Caco-2 (cell line): ENCODE data around the gene GEMIN7. TPM values are rescaled to one million over a fixed set of nuclear protein-coding genes. Genes with fewer than 3 reads are reported as not detected.

Experiments used
- BruUV-seq: library from RNA; stranded (reverse); fragments of 400-500 nt; replicated peaks from 2 replicates; lab custom pipeline; 2021; lab: Mats Ljungman, UMichigan
- CTCF ChIA-PET: fragments of 300-600 bp; sonication (Branson Sonifier 250); formaldehyde crosslinking; loops from one replicate; lab custom pipeline; 2022; ENCODE audit warnings: antibody characterized with exemption; lab: Charles Lee
- POLR2A ChIA-PET: fragments of 300-600 bp; sonication (Branson Sonifier 250); formaldehyde crosslinking; loops from one replicate; lab custom pipeline; 2022; ENCODE audit warnings: antibody characterized with exemption; lab: Charles Lee
- DNase-seq, 2 experiments: peaks; one replicate each; pipeline versions ENCODE4 v3.0.0 to v3.0.0-alpha.2; 2020 to 2022
- H3K27me3 ChIP-seq: replicated peaks from 2 replicates; pipeline ENCODE4 v1.6.0; 2011; ENCODE audit warnings: low read length; ENCODE audit not compliant: control insufficient read depth, insufficient read depth
- H3K36me3 ChIP-seq: 2 replicates; pipeline ENCODE4 v1.5.1; 2011; ENCODE audit warnings: low read length; ENCODE audit not compliant: control insufficient read depth, insufficient read depth
- H3K4me1 ChIP-seq: fragments of 250-450 bp; sonication (Bioruptor Pico); 2 replicates; pipeline ENCODE4 v1.5.1; 2020; ENCODE audit warnings: mild to moderate bottlenecking
- H3K4me3 ChIP-seq: 2 replicates; pipeline ENCODE4 v1.5.1; 2011; ENCODE audit warnings: low read depth, mild to moderate bottlenecking, control low read depth, low read length
- H3K9me3 ChIP-seq: fragments of 250-450 bp; sonication (Bioruptor Pico); 2 replicates; pipeline ENCODE4 v1.5.1; 2020; ENCODE audit warnings: mild to moderate bottlenecking, moderate library complexity
- H3K27ac Mint-ChIP-seq: one replicate; pipeline ENCODE4 v1.8.0; 2022; ENCODE audit warnings: mixed read lengths; ENCODE audit not compliant: unreplicated experiment
- H3K27me3 Mint-ChIP-seq: one replicate; pipeline ENCODE4 v1.8.0; 2022; ENCODE audit warnings: mixed read lengths; ENCODE audit not compliant: insufficient read depth, unreplicated experiment
- H3K36me3 Mint-ChIP-seq: one replicate; pipeline ENCODE4 v1.8.0; 2022; ENCODE audit warnings: mild to moderate bottlenecking, mixed read lengths; ENCODE audit not compliant: insufficient read depth, unreplicated experiment
- H3K4me1 Mint-ChIP-seq: one replicate; pipeline ENCODE4 v1.8.0; 2022; ENCODE audit warnings: low read depth, mixed read lengths; ENCODE audit not compliant: unreplicated experiment
- H3K4me3 Mint-ChIP-seq: one replicate; pipeline ENCODE4 v1.8.0; 2022; ENCODE audit warnings: mild to moderate bottlenecking, moderate library complexity, mixed read lengths; ENCODE audit not compliant: unreplicated experiment
- H3K9me3 Mint-ChIP-seq: one replicate; pipeline ENCODE4 v1.8.0; 2022; ENCODE audit warnings: mixed read lengths; ENCODE audit not compliant: unreplicated experiment
- CTCF ChIP-seq, 2 experiments: fragments of 200-600 bp in 1 of 2; IDR thresholded peaks; 1 replicate in 1 of 2; 2 replicates in 1 of 2; pipeline versions ENCODE4 v1.5.1 to v1.8.0; 2011 to 2022; ENCODE audit warnings: antibody characterized with exemption in 1 of 2, control low read depth in 1 of 2, inconsistent platforms in 1 of 2, low read depth in 1 of 2, low read length in 1 of 2, mild to moderate bottlenecking in 1 of 2, moderate library complexity in 1 of 2; ENCODE audit not compliant: insufficient read depth in 1 of 2, severe bottlenecking in 1 of 2, unreplicated experiment in 1 of 2
- intact Hi-C: fragments of 100-400 bp; cut with micrococcal nuclease; formaldehyde crosslinking; loops from one replicate; pipeline ENCODE4 v1.10.0; 2022; ENCODE audit not compliant: unreplicated experiment
- total RNA-seq: library from RNA; stranded (reverse); gene quantifications from 2 replicates; pipeline ENCODE4 v1.2.3, GENCODE V29; 2022

The GEMIN7 gene
- total RNA-seq, 1 experiment from 2014 or later: 49.3 TPM

DNA sequence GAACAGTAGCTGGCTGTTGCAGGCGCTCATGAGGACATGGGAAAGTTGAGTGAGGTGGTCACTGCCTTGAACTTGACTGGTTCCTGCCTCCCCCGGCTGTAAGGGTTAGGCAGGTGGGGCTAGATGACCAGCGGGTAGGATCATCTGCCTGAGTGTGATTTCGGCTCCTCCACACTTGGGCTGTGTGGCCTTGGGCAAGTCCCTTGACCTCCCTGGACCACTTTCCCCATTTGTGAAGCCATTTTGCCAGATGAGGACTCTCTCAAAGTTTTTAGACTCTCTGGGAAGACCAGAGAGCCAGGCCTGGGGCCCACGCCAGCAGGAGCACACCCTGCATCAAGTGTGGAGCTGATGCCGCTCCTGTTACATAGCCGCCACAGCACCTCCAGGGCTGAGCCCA, 23.4 kb downstream of the GEMIN7 start:
- no peaks in the 10 kb centered on the region for H3K27me3 ChIP-seq
- no peak overlapping the region for H3K4me3 ChIP-seq

DNA sequence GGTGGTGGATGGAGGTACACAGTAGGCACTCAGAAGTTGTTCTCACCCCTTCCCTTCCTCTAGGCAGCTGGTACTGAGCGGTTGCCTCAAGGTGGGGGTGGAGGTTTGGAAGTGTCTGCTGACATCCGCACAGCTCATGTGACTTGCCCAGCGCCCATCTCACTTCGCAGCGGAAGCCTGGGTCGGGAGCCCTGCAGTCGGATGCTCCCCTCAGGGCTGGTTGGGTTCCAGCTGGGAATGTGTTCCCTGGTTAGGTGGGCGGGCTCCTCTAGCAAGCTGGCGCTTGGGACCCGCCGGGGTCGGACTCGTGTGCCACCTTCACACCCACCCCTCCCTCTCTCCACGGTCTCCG, 24.1 kb downstream of the GEMIN7 start:
- intact Hi-C loops: no loop called here
- CTCF ChIA-PET: interaction anchor here (0.7 to 1.3 kb wide), 6 partner anchors 10 to 213 kb away, joined by 3 to 8 read pairs (median 4); partner anchors contain the start of genes PPP1R37 and TOMM40
- BruUV-seq: no TSS peak
- peaks cover 21% of the 10 kb centered on the region for H3K4me1 Mint-ChIP-seq
- TF ChIP-seq CTCF (IDR thresholded peaks at IDR 0.05; ENCODE audit: insufficient read depth in 1 of 2, low read depth in 1 of 2, low read length in 1 of 2, severe bottlenecking in 1 of 2, unreplicated experiment in 1 of 2): no peak
- no peaks in the 10 kb centered on the region for H3K9me3 ChIP-seq
- no peaks in the 10 kb centered on the region for H3K27me3 Mint-ChIP-seq
- DNase-seq: no peak
- peak overlapping the region; percentile 58 for H3K27ac Mint-ChIP-seq
- H3K36me3 Mint-ChIP-seq: no peaks in the 10 kb centered on the region
- POLR2A ChIA-PET: no interaction called here
- no peaks in the 10 kb centered on the region for H3K27me3 ChIP-seq
- no peaks in the 10 kb centered on the region for H3K9me3 Mint-ChIP-seq
- H3K4me3 ChIP-seq: no peak overlapping the region
- H3K36me3 ChIP-seq: no peaks in the 10 kb centered on the region
- no peak overlapping the region for H3K4me3 Mint-ChIP-seq
- peaks cover 38% of the 10 kb centered on the region for H3K4me1 ChIP-seq

More for the DNA sequence above, 23.4 kb downstream of the GEMIN7 start:
- no peaks in the 10 kb centered on the region for H3K36me3 ChIP-seq
- DNase-seq: no peak
- intact Hi-C loops: no loop called here
- no peak for TF ChIP-seq CTCF (IDR thresholded peaks at IDR 0.05; ENCODE audit: insufficient read depth in 1 of 2, low read depth in 1 of 2, low read length in 1 of 2, severe bottlenecking in 1 of 2, unreplicated experiment in 1 of 2)
- H3K36me3 Mint-ChIP-seq: no peaks in the 10 kb centered on the region
- ChIA-PET CTCF (no interaction called here), POLR2A (no interaction called here)
- peaks cover 21% of the 10 kb centered on the region for H3K4me1 Mint-ChIP-seq
- H3K4me3 Mint-ChIP-seq: no peak overlapping the region
- no peaks in the 10 kb centered on the region for H3K9me3 ChIP-seq
- no TSS peak for BruUV-seq
- no peak overlapping the region for H3K27ac Mint-ChIP-seq
- peaks cover 44% of the 10 kb centered on the region for H3K4me1 ChIP-seq
- no peaks in the 10 kb centered on the region for H3K27me3 Mint-ChIP-seq
- H3K9me3 Mint-ChIP-seq: no peaks in the 10 kb centered on the region

DNA sequence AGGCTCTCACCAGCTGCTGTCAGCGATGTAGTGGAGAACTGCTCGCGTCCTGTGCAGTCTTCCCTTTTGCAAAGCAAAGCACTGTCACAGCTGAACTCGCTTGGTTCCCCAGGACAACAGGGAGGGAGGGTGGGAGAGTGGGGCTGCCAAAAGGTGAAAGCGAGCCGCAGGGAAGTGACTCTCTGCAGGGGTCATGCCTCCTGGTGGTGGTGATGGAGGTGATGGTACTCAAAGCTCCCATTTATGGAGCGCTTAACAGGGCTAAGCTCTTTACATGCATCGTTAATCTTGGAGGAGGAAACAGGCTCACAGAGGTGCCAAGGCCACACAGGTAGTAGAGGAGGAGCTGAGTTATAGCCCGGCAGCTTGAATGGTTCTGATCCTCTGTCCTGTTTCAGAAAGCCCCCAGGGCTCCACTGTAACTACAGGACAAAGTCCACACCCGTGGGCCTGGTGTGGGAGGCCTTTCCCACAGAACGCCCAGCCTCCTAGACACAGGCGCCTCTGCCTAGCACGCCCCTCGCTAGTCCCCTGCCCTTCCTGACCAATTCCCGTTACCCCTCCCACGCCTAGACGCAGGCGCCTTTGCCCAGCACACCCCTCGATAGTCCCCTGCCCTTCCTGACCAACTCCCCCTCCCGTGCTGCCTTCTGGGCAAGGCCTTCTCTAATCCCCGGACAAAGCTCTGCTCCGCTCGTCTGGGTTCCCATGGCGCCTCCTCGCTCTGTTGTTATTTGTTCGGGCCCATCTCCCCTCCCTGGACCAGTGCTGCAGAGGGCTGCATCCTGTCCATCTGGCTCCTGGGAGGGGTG, 24.7 kb downstream of the GEMIN7 start:
- no peak overlapping the region for H3K4me3 Mint-ChIP-seq
- POLR2A ChIA-PET: interaction anchor here (0.6 kb wide), 1 partner anchor 31 kb away, joined by 4 read pairs; no protein-coding TSS in a partner anchor
- BruUV-seq: no TSS peak

More for the DNA sequence above, 24.7 kb downstream of the GEMIN7 start:
- Histone ChIP-seq H3K4me1 (peaks cover 33% of the 10 kb centered on the region), H3K36me3 (no peaks in the 10 kb centered on the region), H3K4me3 (no peak overlapping the region), H3K27me3 (no peaks in the 10 kb centered on the region), H3K9me3 (no peaks in the 10 kb centered on the region)
- DNase-seq: peak; percentile 45 to 59
- no peak for TF ChIP-seq CTCF (IDR thresholded peaks at IDR 0.05; ENCODE audit: insufficient read depth in 1 of 2, low read depth in 1 of 2, low read length in 1 of 2, severe bottlenecking in 1 of 2, unreplicated experiment in 1 of 2)
- Mint-ChIP-seq H3K4me1 (peaks cover 21% of the 10 kb centered on the region), H3K27me3 (no peaks in the 10 kb centered on the region), H3K9me3 (no peaks in the 10 kb centered on the region), H3K36me3 (no peaks in the 10 kb centered on the region), H3K27ac (peak overlapping the region; percentile 58)
- intact Hi-C loops: no loop called here
- CTCF ChIA-PET: interaction anchor here (0.7 to 1.3 kb wide), 6 partner anchors 11 to 213 kb away, joined by 3 to 8 read pairs (median 4); partner anchors contain the start of genes PPP1R37 and TOMM40
